OCI-LY3 (cell line): ENCODE results near the gene MED13L.

ENCODE experiments used
- H2AFZ ChIP-seq: fragments of 200-600, 300-600 bp; shearing (Covaris generic); 2 replicates; pipeline ENCODE4 v1.6.0; 2014; ENCODE audit warnings: antibody characterized with exemption, low read depth, low read length
- H3K27ac ChIP-seq: fragments of 200-600, 300-600 bp; sonication (generic); 2 replicates; pipeline ENCODE4 v1.5.1; 2014; ENCODE audit warnings: mild to moderate bottlenecking, low read length, moderate library complexity, mixed read lengths
- H3K27me3 ChIP-seq: fragments of 200-600, 300-600 bp; sonication (generic); 2 replicates; pipeline ENCODE4 v1.6.1; 2014; ENCODE audit warnings: low read depth, low read length, mixed read lengths
- H3K36me3 ChIP-seq: fragments of 200-600, 300-600 bp; sonication (generic); replicated peaks from 2 replicates; pipeline ENCODE3; 2014; ENCODE audit warnings: low read depth, low read length, mixed read lengths
- H3K4me1 ChIP-seq: fragments of 300-600, 200-600 bp; sonication (generic); 2 replicates; pipeline ENCODE4 v1.6.1; 2014; ENCODE audit warnings: low read length, mixed read lengths
- H3K4me2 ChIP-seq: fragments of 200-600, 300-600 bp; sonication (generic); 2 replicates; pipeline ENCODE4 v1.6.1; 2014; ENCODE audit warnings: low read length, mixed read lengths
- H3K4me3 ChIP-seq: fragments of 300-600, 200-600 bp; sonication (generic); 2 replicates; pipeline ENCODE4 v1.5.1; 2014; ENCODE audit warnings: antibody characterized with exemption, mild to moderate bottlenecking, low read length, moderate library complexity
- H3K79me2 ChIP-seq: fragments of 300-600, 200-600 bp; shearing (Covaris generic); 2 replicates; pipeline ENCODE4 v1.6.1; 2014; ENCODE audit warnings: mild to moderate bottlenecking, low read length, mixed read lengths
- H3K9ac ChIP-seq: fragments of 300-600, 200-600 bp; shearing (Covaris generic); 2 replicates; pipeline ENCODE4 v1.6.0; 2014; ENCODE audit warnings: mild to moderate bottlenecking, low read length, moderate library complexity
- H3K9me3 ChIP-seq: fragments of 200-600, 300-600 bp; shearing (Covaris generic); 2 replicates; pipeline ENCODE4 v1.6.1; 2014; ENCODE audit warnings: low read length, mixed read lengths; ENCODE audit not compliant: insufficient read depth
- H4K20me1 ChIP-seq: fragments of 200-600, 300-600 bp; sonication (generic); 2 replicates; pipeline ENCODE4 v1.6.1; 2016; ENCODE audit warnings: low read length, mixed read lengths; ENCODE audit not compliant: insufficient read depth
- CTCF ChIP-seq: fragments of 200-600, 300-600 bp; sonication (generic); IDR thresholded peaks from 2 replicates; pipeline ENCODE4 v1.5.1; 2014; ENCODE audit warnings: antibody characterized with exemption, low read length, low read depth
- EZH2phosphoT487 ChIP-seq: fragments of 200-600 bp; shearing (Covaris generic); IDR thresholded peaks from 2 replicates; pipeline ENCODE4 v1.6.1; 2018; ENCODE audit warnings: antibody characterized with exemption, mixed run types, low read depth

Gene MED13L

GRCh38 chr12:116308647-116309046, 31.2 kb upstream of the MED13L start:
- Histone ChIP-seq H2AFZ (no peak overlapping the region), H3K9me3 (no peaks in the 10 kb centered on the region), H3K36me3 (no peaks in the 10 kb centered on the region), H3K4me3 (no peak overlapping the region), H4K20me1 (no peaks in the 10 kb centered on the region), H3K4me2 (no peak overlapping the region), H3K4me1 (no peaks in the 10 kb centered on the region), H3K9ac (no peak overlapping the region), H3K27me3 (peaks cover 11% of the 10 kb centered on the region; the same call in 1 of the 2 replicates), H3K27ac (no peak overlapping the region), H3K79me2 (no peaks in the 10 kb centered on the region)
- TF ChIP-seq CTCF (no peak), EZH2phosphoT487 (no peak)

GRCh38 chr12:116306968-116307367, 29.5 kb upstream of the MED13L start:
- H3K79me2 ChIP-seq, result no peaks in the 10 kb centered on the region
- no peak overlapping the region for H3K9ac ChIP-seq
- H3K4me1 ChIP-seq, result no peaks in the 10 kb centered on the region
- no peak for TF ChIP-seq CTCF
- no peaks in the 10 kb centered on the region for H3K9me3 ChIP-seq
- no peak overlapping the region for H3K4me3 ChIP-seq
- no peak overlapping the region for H2AFZ ChIP-seq
- no peak overlapping the region for H3K4me2 ChIP-seq
- peaks cover 11% of the 10 kb centered on the region; the same call in 1 of the 2 replicates for H3K27me3 ChIP-seq
- H3K36me3 ChIP-seq, result no peaks in the 10 kb centered on the region
- H4K20me1 ChIP-seq, result no peaks in the 10 kb centered on the region
- H3K27ac ChIP-seq, result no peak overlapping the region

GRCh38 chr12:116306506-116306905, 29.0 kb upstream of the MED13L start:
- Histone ChIP-seq H4K20me1 (no peaks in the 10 kb centered on the region), H3K4me1 (no peaks in the 10 kb centered on the region), H3K4me3 (no peak overlapping the region), H3K27ac (no peak overlapping the region), H2AFZ (no peak overlapping the region), H3K4me2 (no peak overlapping the region), H3K27me3 (peaks cover 11% of the 10 kb centered on the region; the same call in 1 of the 2 replicates), H3K36me3 (no peaks in the 10 kb centered on the region), H3K9ac (no peak overlapping the region), H3K9me3 (no peaks in the 10 kb centered on the region), H3K79me2 (no peaks in the 10 kb centered on the region)
- TF ChIP-seq EZH2phosphoT487, result no peak
- TF ChIP-seq CTCF, result no peak

GRCh38 chr12:116304621-116305020, 27.1 kb upstream of the MED13L start:
- no peak overlapping the region for H3K9ac ChIP-seq
- H3K4me2 ChIP-seq, result no peak overlapping the region
- H2AFZ ChIP-seq, result no peak overlapping the region
- no peak overlapping the region for H3K4me3 ChIP-seq
- TF ChIP-seq EZH2phosphoT487 (no peak), CTCF (no peak)
- no peaks in the 10 kb centered on the region for H3K4me1 ChIP-seq
- no peaks in the 10 kb centered on the region for H3K36me3 ChIP-seq
- peaks cover 20% of the 10 kb centered on the region for H3K27me3 ChIP-seq
- no peaks in the 10 kb centered on the region for H3K79me2 ChIP-seq
- H3K27ac ChIP-seq, result no peak overlapping the region
- no peaks in the 10 kb centered on the region for H4K20me1 ChIP-seq
- H3K9me3 ChIP-seq, result no peaks in the 10 kb centered on the region
